Neural cell (in vitro differentiated cells): Measurements from ENCODE around the gene ZNF830. TPM values are rescaled to one million over a fixed set of nuclear protein-coding genes. Genes with fewer than 3 reads are reported as not detected.

Source experiments
- H2AFZ ChIP-seq: fragments of 200-600, 300-800 bp; sonication (generic), shearing (Covaris generic); 2 replicates; pipeline ENCODE4 v1.6.0; 2014; ENCODE audit warnings: low read depth, mild to moderate bottlenecking, antibody characterized with exemption, low read length, moderate library complexity
- H3F3A ChIP-seq: fragments of 200-600 bp; shearing (Covaris generic); 2 replicates; pipeline ENCODE4 v1.6.1; 2016; ENCODE audit warnings: mild to moderate bottlenecking, moderate library complexity, mixed read lengths, antibody characterized with exemption, low read length; ENCODE audit not compliant: insufficient read depth, poor library complexity, severe bottlenecking
- H3K27ac ChIP-seq: fragments of 200-600, 300-800 bp; sonication (generic), shearing (Covaris generic); 2 replicates; pipeline ENCODE4 v1.5.1; 2014; ENCODE audit warnings: mild to moderate bottlenecking, low read length, moderate library complexity
- H3K27me3 ChIP-seq: fragments of 300-800, 200-600 bp; sonication (generic), shearing (Covaris generic); 2 replicates; pipeline ENCODE4 v1.6.0; 2014; ENCODE audit warnings: mild to moderate bottlenecking, low read depth, low read length, moderate library complexity; ENCODE audit not compliant: insufficient read depth
- H3K36me3 ChIP-seq: fragments of 300-800, 200-600 bp; sonication (generic), shearing (Covaris generic); 2 replicates; pipeline ENCODE4 v1.5.1; 2014; ENCODE audit warnings: mild to moderate bottlenecking, antibody characterized with exemption, low read length, moderate library complexity; ENCODE audit not compliant: insufficient read depth
- H3K4me2 ChIP-seq: fragments of 300-800, 200-600 bp; sonication (generic), shearing (Covaris generic); 2 replicates; pipeline ENCODE4 v1.6.0; 2014; ENCODE audit warnings: mild to moderate bottlenecking, low read length
- H3K4me3 ChIP-seq: fragments of 300-800, 200-600 bp; sonication (generic), shearing (Covaris generic); 2 replicates; pipeline ENCODE4 v1.5.1; 2014; ENCODE audit warnings: mild to moderate bottlenecking, low read length, moderate library complexity
- H3K79me2 ChIP-seq: fragments of 200-600 bp; shearing (Covaris generic); replicated peaks from 2 replicates; pipeline ENCODE4 v1.6.0; 2014; ENCODE audit warnings: mild to moderate bottlenecking, low read length, moderate library complexity; ENCODE audit not compliant: insufficient read depth
- H3K9ac ChIP-seq: fragments of 300-800, 200-600 bp; sonication (generic), shearing (Covaris generic); 2 replicates; pipeline ENCODE4 v1.6.1; 2016; ENCODE audit warnings: mild to moderate bottlenecking, low read length, mixed read lengths
- H3K9me2 ChIP-seq: fragments of 200-600 bp; shearing (Covaris generic); 2 replicates; pipeline ENCODE4 v1.6.1; 2016; ENCODE audit warnings: mild to moderate bottlenecking, low read length, mixed read lengths; ENCODE audit not compliant: insufficient read depth
- H3K9me3 ChIP-seq: fragments of 200-600, 300-800 bp; sonication (generic), shearing (Covaris generic); 2 replicates; pipeline ENCODE4 v1.6.1; 2016; ENCODE audit warnings: mild to moderate bottlenecking, mixed run types, low read length, moderate library complexity, mixed read lengths
- H4K20me1 ChIP-seq: fragments of 200-600 bp; shearing (Covaris generic); 2 replicates; pipeline ENCODE4 v1.6.1; 2016; ENCODE audit warnings: mild to moderate bottlenecking, mixed run types; ENCODE audit not compliant: insufficient read depth
- CTCF ChIP-seq: fragments of 450-650 bp; IDR thresholded peaks from 2 replicates; pipeline ENCODE4 v1.5.1; 2014; ENCODE audit warnings: antibody characterized with exemption, mild to moderate bottlenecking, moderate library complexity; ENCODE audit not compliant: poor library complexity, severe bottlenecking
- EP300 ChIP-seq: fragments of 450-650 bp; conservative IDR thresholded peaks from 2 replicates; pipeline ENCODE4 v1.6.1; 2014; ENCODE audit warnings: antibody characterized with exemption, mild to moderate bottlenecking, moderate library complexity; ENCODE audit not compliant: poor library complexity, severe bottlenecking
- EZH2 ChIP-seq: fragments of 200-600, 300-800 bp; shearing (Covaris generic), sonication (generic); IDR thresholded peaks from 2 replicates; pipeline ENCODE4 v1.6.1; 2014; ENCODE audit warnings: antibody characterized with exemption, low read length, borderline replicate concordance, mild to moderate bottlenecking; ENCODE audit not compliant: insufficient read depth, poor library complexity, severe bottlenecking
- MXI1 ChIP-seq: fragments of 450-650 bp; conservative IDR thresholded peaks from 2 replicates; pipeline ENCODE4 v1.6.1; 2014; ENCODE audit warnings: antibody characterized with exemption, mild to moderate bottlenecking; ENCODE audit not compliant: poor library complexity, severe bottlenecking
- POLR2AphosphoS5 ChIP-seq: IDR thresholded peaks from 2 replicates; pipeline ENCODE4 v1.6.1; 2012
- RAD21 ChIP-seq: fragments of 450-650 bp; conservative IDR thresholded peaks from 2 replicates; pipeline ENCODE4 v1.6.1; 2014; ENCODE audit warnings: antibody characterized with exemption, mild to moderate bottlenecking, moderate library complexity
- SMC3 ChIP-seq: fragments of 450-650 bp; conservative IDR thresholded peaks from 2 replicates; pipeline ENCODE4 v1.6.1; 2014; ENCODE audit warnings: antibody characterized with exemption, mild to moderate bottlenecking, moderate library complexity; ENCODE audit not compliant: poor library complexity
- TAF1 ChIP-seq: IDR thresholded peaks from 2 replicates; pipeline ENCODE4 v1.6.1; 2012; ENCODE audit warnings: low read depth
- polyA plus RNA-seq: library from polyadenylated mRNA; depleted of rRNA; stranded (reverse); fragments of >200 nt; gene quantifications from 2 replicates; pipeline ENCODE4 v1.2.3, GENCODE V29; 2014
- TF ChIP-seq, protein P1 (sequence below): IDR thresholded peaks from 2 replicates; pipeline ENCODE4 v1.6.1; 2012; ENCODE audit warnings: borderline replicate concordance

ZNF830 gene
- polyA plus RNA-seq, 1 donor from 2014 or later, result 14.7 TPM

- Histone ChIP-seq H2AFZ (no peak overlapping the region), H4K20me1 (no peaks in the 10 kb centered on the region), H3K4me3 (no peak overlapping the region), H3K36me3 (no peaks in the 10 kb centered on the region), H3F3A (no peaks in the 10 kb centered on the region), H3K27ac (no peak overlapping the region), H3K79me2 (no peaks in the 10 kb centered on the region), H3K4me2 (no peak overlapping the region), H3K9ac (no peak overlapping the region), H3K9me3 (no peaks in the 10 kb centered on the region), H3K9me2 (no peaks in the 10 kb centered on the region), H3K27me3 (no peaks in the 10 kb centered on the region)
- TF ChIP-seq MXI1 (no peak), TAF1 (no peak), EZH2 (no peak), SMC3 (no peak)
Measured at GRCh38 chr17:34920676-34921075, 40.7 kb upstream of the ZNF830 start.

GRCh38 chr17:34926661-34927060 lies 34.7 kb upstream of the ZNF830 start:
- Histone ChIP-seq H3K9me3 (no peaks in the 10 kb centered on the region), H3K79me2 (no peaks in the 10 kb centered on the region), H3K27me3 (no peaks in the 10 kb centered on the region), H3K36me3 (no peaks in the 10 kb centered on the region), H3K9me2 (no peaks in the 10 kb centered on the region), H3K4me2 (no peak overlapping the region), H3K9ac (no peak overlapping the region), H2AFZ (no peak overlapping the region), H4K20me1 (no peaks in the 10 kb centered on the region), H3K27ac (no peak overlapping the region), H3F3A (no peaks in the 10 kb centered on the region), H3K4me3 (no peak overlapping the region)
- TF ChIP-seq POLR2AphosphoS5 (no peak), TAF1 (no peak), MXI1 (no peak), CTCF (no peak), EP300 (no peak), SMC3 (no peak), EZH2 (no peak), RAD21 (no peak)
- TF ChIP-seq, protein P1, sequence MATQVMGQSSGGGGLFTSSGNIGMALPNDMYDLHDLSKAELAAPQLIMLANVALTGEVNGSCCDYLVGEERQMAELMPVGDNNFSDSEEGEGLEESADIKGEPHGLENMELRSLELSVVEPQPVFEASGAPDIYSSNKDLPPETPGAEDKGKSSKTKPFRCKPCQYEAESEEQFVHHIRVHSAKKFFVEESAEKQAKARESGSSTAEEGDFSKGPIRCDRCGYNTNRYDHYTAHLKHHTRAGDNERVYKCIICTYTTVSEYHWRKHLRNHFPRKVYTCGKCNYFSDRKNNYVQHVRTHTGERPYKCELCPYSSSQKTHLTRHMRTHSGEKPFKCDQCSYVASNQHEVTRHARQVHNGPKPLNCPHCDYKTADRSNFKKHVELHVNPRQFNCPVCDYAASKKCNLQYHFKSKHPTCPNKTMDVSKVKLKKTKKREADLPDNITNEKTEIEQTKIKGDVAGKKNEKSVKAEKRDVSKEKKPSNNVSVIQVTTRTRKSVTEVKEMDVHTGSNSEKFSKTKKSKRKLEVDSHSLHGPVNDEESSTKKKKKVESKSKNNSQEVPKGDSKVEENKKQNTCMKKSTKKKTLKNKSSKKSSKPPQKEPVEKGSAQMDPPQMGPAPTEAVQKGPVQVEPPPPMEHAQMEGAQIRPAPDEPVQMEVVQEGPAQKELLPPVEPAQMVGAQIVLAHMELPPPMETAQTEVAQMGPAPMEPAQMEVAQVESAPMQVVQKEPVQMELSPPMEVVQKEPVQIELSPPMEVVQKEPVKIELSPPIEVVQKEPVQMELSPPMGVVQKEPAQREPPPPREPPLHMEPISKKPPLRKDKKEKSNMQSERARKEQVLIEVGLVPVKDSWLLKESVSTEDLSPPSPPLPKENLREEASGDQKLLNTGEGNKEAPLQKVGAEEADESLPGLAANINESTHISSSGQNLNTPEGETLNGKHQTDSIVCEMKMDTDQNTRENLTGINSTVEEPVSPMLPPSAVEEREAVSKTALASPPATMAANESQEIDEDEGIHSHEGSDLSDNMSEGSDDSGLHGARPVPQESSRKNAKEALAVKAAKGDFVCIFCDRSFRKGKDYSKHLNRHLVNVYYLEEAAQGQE, result no peak

DNA sequence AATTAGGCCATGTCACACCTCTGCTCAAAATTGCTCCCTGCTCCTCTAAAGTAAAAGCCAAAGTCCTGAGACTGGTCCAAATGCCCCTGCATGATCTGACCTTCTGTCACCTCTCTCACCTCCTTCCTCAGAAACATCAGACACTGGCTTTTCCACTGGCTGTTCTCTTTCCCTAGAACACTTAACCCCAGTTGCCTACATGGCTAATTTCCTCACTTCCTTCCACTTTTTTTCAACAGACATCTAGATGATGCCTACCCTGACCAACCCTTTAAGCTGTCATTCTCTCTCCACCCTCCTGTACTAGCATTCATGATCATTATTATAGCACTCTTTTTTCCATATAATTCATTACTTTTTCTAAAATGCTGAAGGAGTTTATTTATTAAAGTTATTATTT lies 31.1 kb upstream of the ZNF830 start:
- Histone ChIP-seq H3K27ac (no peak overlapping the region), H3K9ac (no peak overlapping the region), H3K4me3 (no peak overlapping the region), H3K9me3 (no peaks in the 10 kb centered on the region), H3K4me2 (no peak overlapping the region), H3K27me3 (no peaks in the 10 kb centered on the region), H3K36me3 (no peaks in the 10 kb centered on the region), H3K9me2 (no peaks in the 10 kb centered on the region), H3K79me2 (no peaks in the 10 kb centered on the region), H2AFZ (no peak overlapping the region), H4K20me1 (no peaks in the 10 kb centered on the region), H3F3A (no peaks in the 10 kb centered on the region)
- TF ChIP-seq SMC3 (no peak), CTCF (no peak), TAF1 (no peak), EZH2 (no peak), EP300 (no peak), RAD21 (no peak), MXI1 (no peak), POLR2AphosphoS5 (no peak)
- TF ChIP-seq, protein P1, result no peak
